Esophagus muscularis mucosa (tissue), 4 donors: Measurements from ENCODE around the gene USP25. TPM values are rescaled to one million over a fixed set of nuclear protein-coding genes. Genes with fewer than 3 reads are reported as not detected.

Source experiments
- DNase-seq: peaks from one replicate; pipeline ENCODE4 v3.0.0-alpha.2; 2017; ENCODE audit errors: extremely low spot score
- H3K27ac ChIP-seq, 4 donors: fragments of 200-600 bp; sonication (generic); replicated peaks in 1 of 4; 1 replicate in 3 of 4; 2 replicates in 1 of 4; pipeline ENCODE4 v1.5.1; 2016 to 2019; ENCODE audit warnings: mild to moderate bottlenecking in 1 of 4
- H3K27me3 ChIP-seq, 4 donors: fragments of 200-600 bp; sonication (generic); one replicate each; pipeline versions ENCODE4 v1.5.1 to v1.6.0; 2016 to 2019
- H3K36me3 ChIP-seq, 4 donors: fragments of 200-600 bp; sonication (generic); one replicate each; pipeline ENCODE4 v1.5.1; 2016 to 2019
- H3K4me1 ChIP-seq, 4 donors: fragments of 200-600 bp; sonication (generic); one replicate each; pipeline ENCODE4 v1.5.1; 2016 to 2019
- H3K4me3 ChIP-seq, 4 donors: fragments of 200-600 bp; sonication (generic); 1 replicate in 2 of 4; 2 replicates in 2 of 4; pipeline ENCODE4 v1.5.1; 2016 to 2019; ENCODE audit warnings: mild to moderate bottlenecking in 4 of 4, moderate library complexity in 1 of 4
- H3K9me3 ChIP-seq, 4 donors: fragments of 200-600 bp; sonication (generic); 1 replicate in 3 of 4; 2 replicates in 1 of 4; pipeline ENCODE4 v1.5.1; 2016 to 2019
- CTCF ChIP-seq, 3 experiments: fragments of 200-600 bp in 2 of 3; fragments of 450-650 bp in 1 of 3; sonication (generic) in 2 of 3; IDR thresholded peaks; one replicate each; pipeline ENCODE4 v1.5.1; 2017 to 2019; ENCODE audit warnings: antibody characterized with exemption in 3 of 3, mild to moderate bottlenecking in 2 of 3, moderate library complexity in 1 of 3
- EP300 ChIP-seq: sonication (generic); formaldehyde crosslinking; IDR thresholded peaks from one replicate; pipeline ENCODE4 v1.6.1; 2017; ENCODE audit warnings: antibody characterized with exemption
- POLR2A ChIP-seq: fragments of 450-650 bp; IDR thresholded peaks from one replicate; pipeline ENCODE4 v1.6.1; 2017; ENCODE audit warnings: antibody characterized with exemption, moderate library complexity, mild to moderate bottlenecking, low read depth
- POLR2AphosphoS5 ChIP-seq, 2 donors: sonication (generic); formaldehyde crosslinking; IDR thresholded peaks; one replicate each; pipeline ENCODE4 v1.6.1; 2017; ENCODE audit warnings: antibody characterized with exemption in 2 of 2
- WGBS: methylation state at CpG from one replicate; pipeline ENCODE4 v1.1.5; 2018; 5-methylcytosine and 5-hydroxymethylcytosine counted together
- intact Hi-C: fragments of 100-400 bp; cut with DNase I; formaldehyde crosslinking; loops from one replicate; pipeline ENCODE4 v1.15.1; 2023
- total RNA-seq, 4 donors: library from RNA; depleted of rRNA; stranded (reverse); fragments of >200 nt; gene quantifications; one replicate each; pipeline versions ENCODE4 v1.1.0 to v1.2.1, GENCODE V29; 2016

USP25 gene
- total RNA-seq, 4 donors from 2014 or later: 48.2 to 75.1 (median 60.0) TPM

DNA sequence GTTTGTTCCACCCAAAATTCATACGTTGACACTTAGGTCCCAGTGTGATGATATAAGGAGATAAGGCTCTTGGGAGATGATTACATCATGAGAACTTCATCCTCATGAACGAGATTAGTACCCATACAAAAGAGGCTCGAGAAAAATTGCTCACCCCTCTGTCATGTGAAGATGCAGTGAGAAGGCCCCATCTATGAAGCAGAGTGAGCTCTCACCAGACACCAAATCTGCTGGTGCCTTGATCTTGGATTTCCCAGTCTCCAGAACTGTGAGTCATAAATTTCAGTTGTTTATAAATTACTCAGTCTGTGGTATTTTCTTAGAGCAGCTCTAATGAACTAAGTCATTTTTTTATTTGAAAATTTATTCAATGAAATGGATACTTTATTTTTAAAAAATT lies 42.6 kb upstream of the USP25 start:
- Histone ChIP-seq H3K27me3 (no peaks in the 10 kb centered on the region), H3K27ac (no peak overlapping the region), H3K4me1 (peaks cover 0 to 5% (median 0%) of the 10 kb centered on the region in 4 donors), H3K9me3 (no peaks in the 10 kb centered on the region), H3K4me3 (no peak overlapping the region), H3K36me3 (no peaks in the 10 kb centered on the region)
- TF ChIP-seq POLR2A: no peak
- TF ChIP-seq CTCF (IDR thresholded peaks at IDR 0.05): no peak
- TF ChIP-seq EP300: no peak
- TF ChIP-seq POLR2AphosphoS5 (IDR thresholded peaks at IDR 0.05): no peak
- intact Hi-C loops: no loop called here
- DNase-seq: no peak
- 78% methylated on average over 3 of the region's 3 CpGs for WGBS

DNA sequence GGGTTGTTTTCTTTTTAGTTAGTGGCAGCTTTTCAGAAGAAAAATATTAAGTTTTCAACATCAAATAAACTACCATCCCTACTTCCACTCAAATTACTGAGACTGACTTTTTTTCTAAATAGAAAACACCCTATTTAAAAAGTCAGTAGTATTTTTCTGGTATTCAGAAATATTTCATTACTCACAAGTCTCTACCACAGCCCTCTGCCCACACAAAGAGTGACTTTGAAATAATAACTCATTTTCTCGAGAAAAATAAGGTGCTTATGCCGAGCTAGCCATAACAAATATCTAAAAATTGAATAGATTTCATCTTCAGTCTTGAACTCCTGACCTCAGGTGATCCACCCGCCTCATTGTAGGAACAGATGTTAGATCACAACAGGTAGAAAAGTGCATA lies 41.8 kb upstream of the USP25 start:
- TF ChIP-seq EP300: no peak
- no peak for TF ChIP-seq POLR2A
- TF ChIP-seq POLR2AphosphoS5 (IDR thresholded peaks at IDR 0.05): no peak
- no peak for TF ChIP-seq CTCF (IDR thresholded peaks at IDR 0.05)
- Histone ChIP-seq H3K9me3 (no peaks in the 10 kb centered on the region), H3K27me3 (no peaks in the 10 kb centered on the region), H3K27ac (no peak overlapping the region), H3K36me3 (no peaks in the 10 kb centered on the region), H3K4me1 (peaks cover 0 to 6% (median 0%) of the 10 kb centered on the region in 4 donors), H3K4me3 (no peak overlapping the region)
- DNase-seq: no peak
- 86% methylated on average over 3 of the region's 3 CpGs for WGBS
- intact Hi-C loops: no loop called here

- H3K4me3 ChIP-seq: no peak overlapping the region
- DNase-seq: no peak
- H3K27me3 ChIP-seq: no peaks in the 10 kb centered on the region
- TF ChIP-seq EP300: no peak
- intact Hi-C loops: no loop called here
- H3K9me3 ChIP-seq: no peaks in the 10 kb centered on the region
- WGBS: 86% methylated on average over 2 of the region's 2 CpGs
- H3K27ac ChIP-seq: no peak overlapping the region
- no peaks in the 10 kb centered on the region for H3K36me3 ChIP-seq
- H3K4me1 ChIP-seq: peaks cover 0 to 6% (median 0%) of the 10 kb centered on the region in 4 donors
Observed at GRCh38 chr21:15688809-15689208, 41.0 kb upstream of the USP25 start.

- intact Hi-C loops: no loop called here
Observed at GRCh38 chr21:15692711-15693110, 37.1 kb upstream of the USP25 start.

GRCh38 chr21:15695241-15695640 lies 34.5 kb upstream of the USP25 start:
- Histone ChIP-seq H3K4me3 (no peak overlapping the region), H3K4me1 (peaks cover 0 to 6% (median 0%) of the 10 kb centered on the region in 4 donors), H3K9me3 (no peaks in the 10 kb centered on the region), H3K27ac (no peak overlapping the region), H3K27me3 (no peaks in the 10 kb centered on the region), H3K36me3 (no peaks in the 10 kb centered on the region)
- no peak for DNase-seq
- WGBS: 85% methylated on average over 1 of the region's 1 CpG
- intact Hi-C loops: no loop called here
- TF ChIP-seq CTCF (IDR thresholded peaks at IDR 0.05) (no peak), POLR2AphosphoS5 (IDR thresholded peaks at IDR 0.05) (no peak), POLR2A (no peak), EP300 (no peak)

More at GRCh38 chr21:15692711-15693110, 37.1 kb upstream of the USP25 start:
- peaks cover 0 to 6% (median 0%) of the 10 kb centered on the region in 4 donors for H3K4me1 ChIP-seq
- WGBS: 97% methylated on average over 2 of the region's 2 CpGs
- H3K27me3 ChIP-seq: no peaks in the 10 kb centered on the region
- DNase-seq: no peak
- no peak overlapping the region for H3K4me3 ChIP-seq
- H3K36me3 ChIP-seq: no peaks in the 10 kb centered on the region
- H3K27ac ChIP-seq: no peak overlapping the region
- H3K9me3 ChIP-seq: no peaks in the 10 kb centered on the region
- no peak for TF ChIP-seq CTCF (IDR thresholded peaks at IDR 0.05)
- no peak for TF ChIP-seq POLR2AphosphoS5 (IDR thresholded peaks at IDR 0.05)
- TF ChIP-seq POLR2A: no peak
- no peak for TF ChIP-seq EP300
